GM18870 (cell line): Measurements from ENCODE around the gene TSPYL1.
A peak's percentile ranks its signal among the peaks of the same experiment; 100 is the strongest.
"Not testable (repeated sequence)": the region's sequence is repeated elsewhere in the genome, so short reads cannot be mapped to it uniquely, and the experiment has no call there.

Source experiments
- ATAC-seq: cut with Tn5 transposase; IDR thresholded peaks from one replicate; pipeline ENCODE4 v1.9.1; 2021; ENCODE audit warnings: moderate library complexity; ENCODE audit not compliant: unreplicated experiment

Gene TSPYL1

GRCh38 chr6:116298973-116299372, 19.2 kb upstream of the TSPYL1 start:
- peak; percentile 74 for ATAC-seq

- no peak for ATAC-seq
Observed at GRCh38 chr6:116298273-116298672, 18.5 kb upstream of the TSPYL1 start.

GRCh38 chr6:116292553-116292952, 12.8 kb upstream of the TSPYL1 start:
- ATAC-seq: no peak

GRCh38 chr6:116291701-116292396, 12.1 kb upstream of the TSPYL1 start:
- no peak for ATAC-seq

GRCh38 chr6:116290799-116291198, 11.1 kb upstream of the TSPYL1 start:
- no peak for ATAC-seq

- no peak for ATAC-seq
Observed at GRCh38 chr6:116289876-116290275, 10.1 kb upstream of the TSPYL1 start.

GRCh38 chr6:116287689-116288282, 8.1 kb upstream of the TSPYL1 start:
- ATAC-seq: peak; percentile 75

- no peak for ATAC-seq
Observed at GRCh38 chr6:116286773-116287358, 7.1 kb upstream of the TSPYL1 start.

GRCh38 chr6:116284984-116285383, 5.3 kb upstream of the TSPYL1 start:
- ATAC-seq: not testable (repeated sequence)

GRCh38 chr6:116283191-116283590, 3.5 kb upstream of the TSPYL1 start:
- ATAC-seq: no peak

- ATAC-seq: no peak
Observed at GRCh38 chr6:116282698-116283097, 3.0 kb upstream of the TSPYL1 start.

GRCh38 chr6:116280933-116281316, 1.2 kb upstream of the TSPYL1 start:
- ATAC-seq: no peak

- ATAC-seq: no peak
Observed at GRCh38 chr6:116280161-116280932, 617 bp upstream of the TSPYL1 start.

- no peak for ATAC-seq
Observed at GRCh38 chr6:116278854-116279231, 887 bp downstream of the TSPYL1 start.

- no peak for ATAC-seq
Observed at GRCh38 chr6:116278481-116278829, 1.3 kb downstream of the TSPYL1 start.

- no peak for ATAC-seq
Observed at GRCh38 chr6:116277124-116277523, 2.6 kb downstream of the TSPYL1 start.

- ATAC-seq: no peak
Observed at GRCh38 chr6:116271149-116271708, 8.5 kb downstream of the TSPYL1 start.

GRCh38 chr6:116268589-116269293, 11.0 kb downstream of the TSPYL1 start:
- peak; percentile 92 for ATAC-seq

- ATAC-seq: peak; percentile 7
Observed at GRCh38 chr6:116267836-116268588, 11.7 kb downstream of the TSPYL1 start.

- ATAC-seq: no peak
Observed at GRCh38 chr6:116266803-116267202, 12.9 kb downstream of the TSPYL1 start.
